ENCODE measurements around the gene UBR4. TPM values are rescaled to one million over a fixed set of nuclear protein-coding genes. Genes with fewer than 3 reads are reported as not detected.

The UBR4 gene
- total and polyA plus RNA-seq, 2 donors from 2014 or later, result 167 to 319 TPM

- FAIRE-seq (no peak), DNase-seq (no peak)
- Histone ChIP-seq H3K4me1 (ENCODE audit: control insufficient read depth in 2 of 3, insufficient read depth in 2 of 3, low read depth in 1 of 3, low read length in 3 of 3) (peaks cover 0 to 2% (median 0%) of the 10 kb centered on the region in 3 donors), H3K27ac (ENCODE audit: low read depth in 2 of 2, low read length in 2 of 2) (no peak overlapping the region), H3K9ac (ENCODE audit: low read length in 3 of 3) (no peak overlapping the region), H3K4me3 (ENCODE audit: low read length in 3 of 3) (no peak overlapping the region), H3K27me3 (ENCODE audit: control insufficient read depth, insufficient read depth, low read length) (no peaks in the 10 kb centered on the region), H3K9me3 (ENCODE audit: control insufficient read depth in 2 of 3, insufficient read depth in 1 of 3, low read length in 3 of 3) (no peaks in the 10 kb centered on the region), H3K36me3 (ENCODE audit: control insufficient read depth in 2 of 3, insufficient read depth in 3 of 3, low read length in 3 of 3) (peaks cover 22 to 80% (median 70%) of the 10 kb centered on the region in 3 donors)
- intact Hi-C loops (cut with DNase I), result no loop called here
- TF ChIP-seq CTCF (IDR thresholded peaks at IDR 0.05; ENCODE audit: borderline replicate concordance, extremely low read depth, insufficient read depth), result no peak
Measured at GRCh38 chr1:19169642-19170041, 40.4 kb downstream of the UBR4 start.

GRCh38 chr1:19167140-19167539 lies 42.9 kb downstream of the UBR4 start:
- intact Hi-C loops (cut with DNase I), result no loop called here
- FAIRE-seq (no peak), DNase-seq (no peak)
- H3K9ac ChIP-seq (ENCODE audit: low read length in 3 of 3), result no peak overlapping the region
- H3K4me3 ChIP-seq (ENCODE audit: low read length in 3 of 3), result no peak overlapping the region
- H3K4me1 ChIP-seq (ENCODE audit: control insufficient read depth in 2 of 3, insufficient read depth in 2 of 3, low read depth in 1 of 3, low read length in 3 of 3), result peaks cover 0 to 2% (median 0%) of the 10 kb centered on the region in 3 donors
- H3K9me3 ChIP-seq (ENCODE audit: control insufficient read depth in 2 of 3, insufficient read depth in 1 of 3, low read length in 3 of 3), result no peaks in the 10 kb centered on the region
- H3K36me3 ChIP-seq (ENCODE audit: control insufficient read depth in 2 of 3, insufficient read depth in 3 of 3, low read length in 3 of 3), result peaks cover 21 to 84% (median 74%) of the 10 kb centered on the region in 3 donors
- no peak for TF ChIP-seq CTCF (IDR thresholded peaks at IDR 0.05; ENCODE audit: borderline replicate concordance, extremely low read depth, insufficient read depth)
- H3K27me3 ChIP-seq (ENCODE audit: control insufficient read depth, insufficient read depth, low read length), result no peaks in the 10 kb centered on the region
- no peak overlapping the region for H3K27ac ChIP-seq (ENCODE audit: low read depth in 2 of 2, low read length in 2 of 2)

- FAIRE-seq (no peak), DNase-seq (no peak)
- intact Hi-C loops (cut with DNase I), result no loop called here
- TF ChIP-seq CTCF (IDR thresholded peaks at IDR 0.05; ENCODE audit: borderline replicate concordance, extremely low read depth, insufficient read depth), result no peak
- peaks cover 26 to 90% (median 74%) of the 10 kb centered on the region in 3 donors for H3K36me3 ChIP-seq (ENCODE audit: control insufficient read depth in 2 of 3, insufficient read depth in 3 of 3, low read length in 3 of 3)
- no peaks in the 10 kb centered on the region for H3K9me3 ChIP-seq (ENCODE audit: control insufficient read depth in 2 of 3, insufficient read depth in 1 of 3, low read length in 3 of 3)
- H3K27ac ChIP-seq (ENCODE audit: low read depth in 2 of 2, low read length in 2 of 2), result no peak overlapping the region
- H3K4me1 ChIP-seq (ENCODE audit: control insufficient read depth in 2 of 3, insufficient read depth in 2 of 3, low read depth in 1 of 3, low read length in 3 of 3), result peaks cover 0 to 2% (median 0%) of the 10 kb centered on the region in 3 donors
- no peaks in the 10 kb centered on the region for H3K27me3 ChIP-seq (ENCODE audit: control insufficient read depth, insufficient read depth, low read length)
- H3K4me3 ChIP-seq (ENCODE audit: low read length in 3 of 3), result no peak overlapping the region
- H3K9ac ChIP-seq (ENCODE audit: low read length in 3 of 3), result no peak overlapping the region
Measured at GRCh38 chr1:19166066-19166465, 44.0 kb downstream of the UBR4 start.

- no peaks in the 10 kb centered on the region for H3K27me3 ChIP-seq (ENCODE audit: control insufficient read depth, insufficient read depth, low read length)
- intact Hi-C loops (cut with DNase I), result no loop called here
Measured at GRCh38 chr1:19165501-19165900, 44.6 kb downstream of the UBR4 start.

More at GRCh38 chr1:19165501-19165900, 44.6 kb downstream of the UBR4 start:
- peaks cover 0 to 2% (median 0%) of the 10 kb centered on the region in 3 donors for H3K4me1 ChIP-seq (ENCODE audit: control insufficient read depth in 2 of 3, insufficient read depth in 2 of 3, low read depth in 1 of 3, low read length in 3 of 3)
- FAIRE-seq, result no peak
- TF ChIP-seq CTCF (IDR thresholded peaks at IDR 0.05; ENCODE audit: borderline replicate concordance, extremely low read depth, insufficient read depth), result no peak
- H3K27ac ChIP-seq (ENCODE audit: low read depth in 2 of 2, low read length in 2 of 2), result no peak overlapping the region
- no peak overlapping the region for H3K4me3 ChIP-seq (ENCODE audit: low read length in 3 of 3)
- H3K9ac ChIP-seq (ENCODE audit: low read length in 3 of 3), result no peak overlapping the region
- DNase-seq, result peak in 1 of 5 donors; percentile 13
- H3K9me3 ChIP-seq (ENCODE audit: control insufficient read depth in 2 of 3, insufficient read depth in 1 of 3, low read length in 3 of 3), result no peaks in the 10 kb centered on the region
- H3K36me3 ChIP-seq (ENCODE audit: control insufficient read depth in 2 of 3, insufficient read depth in 3 of 3, low read length in 3 of 3), result peaks cover 32 to 90% (median 74%) of the 10 kb centered on the region in 3 donors
